ENCODE results near the gene MOCS1.

Gene MOCS1

DNA sequence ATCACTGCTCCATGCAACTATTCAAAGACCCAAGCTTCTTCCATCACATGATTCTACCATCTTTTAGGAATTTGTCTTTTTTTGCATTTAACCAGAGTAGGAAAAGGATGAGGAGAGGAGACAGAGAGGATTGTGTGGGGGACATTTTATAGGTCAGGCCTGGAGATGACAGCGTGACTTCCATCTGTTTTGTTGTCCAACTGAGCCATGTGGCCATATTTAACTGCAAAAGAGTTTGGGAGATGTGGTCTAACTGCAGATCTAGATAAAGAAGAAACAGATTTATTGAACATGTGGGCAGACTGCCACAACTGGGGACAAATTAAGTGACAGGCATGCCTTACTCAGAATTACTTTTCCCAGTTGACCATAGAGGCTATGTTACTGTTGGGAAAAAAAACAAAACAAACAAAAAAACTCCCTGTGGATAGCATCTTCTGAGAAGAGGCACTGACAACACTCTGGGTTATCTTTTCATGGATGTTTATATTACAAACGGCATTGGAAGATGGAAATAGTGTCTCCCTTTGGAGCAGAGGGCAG is 18.9 kb upstream of the MOCS1 start:
- no peak overlapping the region for H3K4me3 ChIP-seq (ENCODE audit: low read depth, low read length)
- DNase-seq (ENCODE audit: low read depth), result no peak
- TF ChIP-seq POLR2A (IDR thresholded peaks at IDR 0.05; ENCODE audit: extremely low read depth, insufficient read length) (no peak), MYC (IDR thresholded peaks at IDR 0.05; ENCODE audit: low read depth, low read length) (no peak), MAX (IDR thresholded peaks at IDR 0.05; ENCODE audit: low read depth, low read length) (no peak), CTCF (IDR thresholded peaks at IDR 0.05; ENCODE audit: low read depth, low read length) (no peak)

DNA sequence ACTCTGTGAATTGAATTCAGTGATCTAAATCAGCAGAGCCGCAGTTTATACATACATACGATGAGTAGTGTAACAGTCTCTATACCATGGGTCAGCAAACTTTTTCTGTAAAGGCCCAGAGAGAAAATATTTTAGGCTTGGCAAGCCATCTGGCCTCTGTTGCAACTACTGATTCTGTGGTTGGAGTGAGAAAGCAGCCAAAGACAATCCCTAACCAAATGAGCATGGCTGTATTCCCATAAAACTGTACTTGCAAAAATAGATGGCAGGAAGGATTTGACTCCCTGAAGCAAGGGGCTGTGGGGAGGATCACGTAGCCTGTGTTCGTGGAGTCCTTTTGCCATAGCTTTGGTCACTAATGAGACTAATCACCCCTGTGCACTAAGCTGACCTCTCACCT is 17.9 kb upstream of the MOCS1 start:
- H3K4me3 ChIP-seq (ENCODE audit: low read depth, low read length), result no peak overlapping the region
- DNase-seq (ENCODE audit: low read depth), result no peak
- no peak for TF ChIP-seq MAX (IDR thresholded peaks at IDR 0.05; ENCODE audit: low read depth, low read length)
- no peak for TF ChIP-seq CTCF (IDR thresholded peaks at IDR 0.05; ENCODE audit: low read depth, low read length)
- no peak for TF ChIP-seq POLR2A (IDR thresholded peaks at IDR 0.05; ENCODE audit: extremely low read depth, insufficient read length)
- no peak for TF ChIP-seq MYC (IDR thresholded peaks at IDR 0.05; ENCODE audit: low read depth, low read length)

GRCh38 chr6:39951716-39952115 is 17.5 kb upstream of the MOCS1 start:
- no peak overlapping the region for H3K4me3 ChIP-seq (ENCODE audit: low read depth, low read length)
- DNase-seq (ENCODE audit: low read depth), result no peak
- TF ChIP-seq CTCF (IDR thresholded peaks at IDR 0.05; ENCODE audit: low read depth, low read length) (no peak), POLR2A (IDR thresholded peaks at IDR 0.05; ENCODE audit: extremely low read depth, insufficient read length) (no peak), MYC (IDR thresholded peaks at IDR 0.05; ENCODE audit: low read depth, low read length) (no peak), MAX (IDR thresholded peaks at IDR 0.05; ENCODE audit: low read depth, low read length) (no peak)

DNA sequence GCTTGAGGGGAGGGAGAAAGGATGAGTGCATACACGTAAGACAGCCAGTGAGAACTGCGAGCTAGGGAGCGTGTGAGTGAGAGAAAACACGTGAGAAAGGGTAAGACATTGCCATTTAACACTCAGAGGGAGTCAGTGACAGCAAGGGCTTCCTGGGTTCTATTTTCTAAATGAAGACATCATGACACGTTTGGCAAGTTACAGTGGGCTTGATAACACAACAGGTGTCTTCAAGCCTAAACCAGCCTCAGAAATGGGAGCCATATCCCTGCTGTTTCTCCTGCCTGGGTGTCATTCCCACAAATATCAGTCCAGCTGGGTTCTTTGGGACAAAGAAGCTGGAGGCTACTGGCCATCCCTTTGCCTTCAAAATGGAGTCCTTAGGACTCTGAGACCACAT is 16.9 kb upstream of the MOCS1 start:
- DNase-seq (ENCODE audit: low read depth), result no peak
- no peak overlapping the region for H3K4me3 ChIP-seq (ENCODE audit: low read depth, low read length)
- no peak for TF ChIP-seq MYC (IDR thresholded peaks at IDR 0.05; ENCODE audit: low read depth, low read length)
- TF ChIP-seq CTCF (IDR thresholded peaks at IDR 0.05; ENCODE audit: low read depth, low read length), result no peak
- no peak for TF ChIP-seq MAX (IDR thresholded peaks at IDR 0.05; ENCODE audit: low read depth, low read length)

DNA sequence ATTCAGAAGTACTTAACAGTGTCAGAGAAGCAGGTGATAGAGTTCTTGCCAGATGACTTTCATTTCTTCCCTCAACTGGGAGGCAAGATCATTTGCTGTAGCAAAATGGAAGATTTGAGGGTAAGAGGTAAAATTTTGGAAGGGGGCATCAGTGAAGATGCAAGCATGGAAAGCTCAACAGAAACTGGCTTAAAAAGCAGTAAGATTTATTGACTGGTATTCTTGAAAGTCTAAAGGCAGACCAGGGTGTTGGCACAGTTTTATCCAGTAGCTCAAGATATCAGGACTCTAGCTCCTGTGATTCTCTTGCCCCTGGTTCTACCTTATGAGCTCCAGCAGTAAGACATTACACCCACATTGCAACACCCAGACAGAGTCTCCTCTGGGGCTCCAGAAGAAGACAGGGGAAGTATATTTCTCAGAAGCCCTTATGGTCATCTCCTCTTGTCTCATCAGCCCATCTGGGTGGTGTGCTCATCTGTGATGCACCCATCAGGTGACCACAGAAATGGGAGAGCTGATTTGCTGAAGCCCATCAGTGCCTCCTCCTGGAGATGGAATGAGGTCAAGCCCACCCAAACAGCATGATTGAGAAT is 16.0 kb upstream of the MOCS1 start:
- no peak for DNase-seq (ENCODE audit: low read depth)
- no peak overlapping the region for H3K4me3 ChIP-seq (ENCODE audit: low read depth, low read length)
- no peak for TF ChIP-seq MAX (IDR thresholded peaks at IDR 0.05; ENCODE audit: low read depth, low read length)
- no peak for TF ChIP-seq CTCF (IDR thresholded peaks at IDR 0.05; ENCODE audit: low read depth, low read length)
- TF ChIP-seq MYC (IDR thresholded peaks at IDR 0.05; ENCODE audit: low read depth, low read length), result no peak
- no peak for TF ChIP-seq POLR2A (IDR thresholded peaks at IDR 0.05; ENCODE audit: extremely low read depth, insufficient read length)

Measured in NB4 (cell line).